H1 (cell line): ENCODE data around the gene KCNIP2. TPM values are rescaled to one million over a fixed set of nuclear protein-coding genes. Genes with fewer than 3 reads are reported as not detected.

Source experiments
- CHD1 ChIP-seq: IDR thresholded peaks from 2 replicates; pipeline ENCODE4 v1.6.1; 2012; ENCODE audit warnings: low read depth, low read length, improper control_type of control experiment
- CHD2 ChIP-seq: IDR thresholded peaks from 2 replicates; pipeline ENCODE4 v1.6.1; 2012; ENCODE audit warnings: low read length, improper control_type of control experiment
- EP300 ChIP-seq, 2 experiments: IDR thresholded peaks; 1 replicate in 1 of 2; 2 replicates in 1 of 2; pipeline ENCODE4 v1.6.1; 2011 to 2012; ENCODE audit warnings: low read depth in 2 of 2, low read length in 2 of 2, mild to moderate bottlenecking in 2 of 2, borderline replicate concordance in 1 of 2, inconsistent platforms in 1 of 2, moderate library complexity in 1 of 2
- EZH2 ChIP-seq: fragments of 200-600 bp; sonication (generic); IDR thresholded peaks from 2 replicates; pipeline ENCODE4 v1.7.1; 2012; ENCODE audit warnings: low read depth, mild to moderate bottlenecking, moderate library complexity, low read length, inconsistent platforms; ENCODE audit not compliant: severe bottlenecking
- FOSL1 ChIP-seq: IDR thresholded peaks from 2 replicates; pipeline ENCODE4 v1.6.1; 2011; ENCODE audit warnings: mild to moderate bottlenecking, low read depth, low read length, moderate library complexity; ENCODE audit not compliant: insufficient read depth
- RAD21 ChIP-seq, 2 experiments: IDR thresholded peaks in 1 of 2; conservative IDR thresholded peaks in 1 of 2; 2 replicates each; pipeline ENCODE4 v1.6.1; 2011; ENCODE audit warnings: low read depth in 2 of 2, low read length in 2 of 2, improper control_type of control experiment in 1 of 2, inconsistent platforms in 1 of 2, mild to moderate bottlenecking in 1 of 2, moderate library complexity in 1 of 2
- SP2 ChIP-seq: IDR thresholded peaks from 2 replicates; pipeline ENCODE4 v1.6.1; 2012; ENCODE audit warnings: mild to moderate bottlenecking, low read length, inconsistent platforms
- SP4 ChIP-seq: IDR thresholded peaks from 2 replicates; pipeline ENCODE4 v1.6.1; 2012; ENCODE audit warnings: low read length, inconsistent platforms
- polyA plus RNA-seq, 7 experiments: library from polyadenylated mRNA; depleted of rRNA in 3 of 7; stranded (reverse) in 5 of 7; unstranded in 2 of 7; fragments of >200 nt in 5 of 7; fragments of 200-250 nt in 2 of 7; gene quantifications; 1 replicate in 5 of 7; 2 replicates in 1 of 7; 4 replicates in 1 of 7; pipeline versions ENCODE4 v1.2.1 to v1.2.3, GENCODE V29; 2011 to 2013; ENCODE audit warnings: missing spikeins in 2 of 7, mixed read lengths in 2 of 7
- total RNA-seq: library from RNA; stranded (reverse); fragmentation: NEBNext Ultra II Directional; extraction: Animal tissue kit (Norgen Biotek cat#: 25700); gene quantifications from 2 replicates; pipeline ENCODE4 v1.2.1, GENCODE V29; 2021

KCNIP2 gene
- total and polyA plus RNA-seq, 2 of the 8 experiments (the other 6 are each of a cell fraction or from before 2014, with no cell fraction given), result 2.7 to 6.0 TPM

DNA sequence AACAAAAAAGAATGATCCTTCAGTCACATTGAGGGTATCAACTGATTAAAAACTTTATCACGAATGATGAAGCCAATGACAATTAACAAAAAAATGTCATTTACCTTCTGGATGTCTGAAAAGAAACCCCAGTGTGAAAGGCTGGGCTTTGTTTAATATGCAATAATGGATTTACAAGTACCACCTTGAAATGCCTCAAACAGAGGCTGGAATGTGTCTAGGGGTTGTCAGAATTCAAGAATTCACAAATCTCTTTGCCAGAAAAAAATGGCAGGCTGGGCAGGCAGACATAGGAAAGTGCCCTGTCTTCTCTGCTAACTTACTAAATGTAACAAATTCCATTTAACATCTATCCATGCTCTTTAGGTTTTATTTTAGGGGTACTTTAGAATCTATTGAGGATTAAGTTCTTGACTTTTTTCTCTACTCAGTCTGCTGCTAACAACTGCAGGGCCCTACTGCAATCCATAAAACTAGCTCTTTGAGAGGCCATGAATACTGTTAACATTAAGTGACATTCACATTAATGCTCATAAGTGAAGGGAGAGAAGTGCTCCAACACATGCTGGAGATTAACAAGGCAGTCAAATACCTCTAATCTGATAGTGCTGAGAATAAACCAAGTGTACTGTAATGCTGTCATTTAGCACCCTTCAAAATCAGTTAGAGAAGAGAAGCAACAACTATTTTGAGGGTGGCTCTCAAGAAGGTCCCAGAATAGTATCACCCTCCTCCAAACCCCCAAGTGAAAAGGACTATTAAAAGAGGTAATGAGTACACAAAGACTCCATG lies 43.1 kb upstream of the KCNIP2 start (continued):
- no peak for TF ChIP-seq RAD21 (IDR thresholded peaks at IDR 0.05 in 1 of 2, conservative IDR thresholded peaks at IDR 0.05 in 1 of 2; ENCODE audit: low read depth in 2 of 2, low read length in 2 of 2)
- no peak for TF ChIP-seq CHD2
- TF ChIP-seq FOSL1, result no peak
- TF ChIP-seq SP4, result no peak
- no peak for TF ChIP-seq CHD1
- TF ChIP-seq EP300 (IDR thresholded peaks at IDR 0.05; ENCODE audit: borderline replicate concordance in 1 of 2, low read depth in 2 of 2, low read length in 2 of 2), result no peak
- no peak for TF ChIP-seq EZH2
- no peak for TF ChIP-seq SP2
